K562 (cell line): ENCODE measurements around the gene TBC1D1. TPM values are rescaled to one million over a fixed set of nuclear protein-coding genes. Genes with fewer than 3 reads are reported as not detected.
A peak's percentile ranks its signal among the peaks of the same experiment; 100 is the strongest.

Source experiments
- ARID1B ChIP-seq: fragments of 450-650 bp; IDR thresholded peaks from 2 replicates; pipeline ENCODE4 v1.6.1; 2016; ENCODE audit warnings: antibody characterized with exemption, mild to moderate bottlenecking, inconsistent platforms
- DLX4 ChIP-seq: fragments of 250-450 bp; sonication (Bioruptor Pico); IDR thresholded peaks from 2 replicates; pipeline ENCODE4 v1.6.1; 2021; ENCODE audit warnings: mild to moderate bottlenecking
- GTF2F1 ChIP-seq: IDR thresholded peaks from 2 replicates; pipeline ENCODE4 v1.6.1; 2011; ENCODE audit warnings: low read depth, low read length, improper control_type of control experiment
- GTF3C2 ChIP-seq: IDR thresholded peaks from 3 replicates; pipeline ENCODE4 v1.6.1; 2011; ENCODE audit warnings: borderline replicate concordance, mild to moderate bottlenecking, moderate library complexity; ENCODE audit not compliant: insufficient read length; ENCODE audit errors: extremely low read depth
- HMG20B ChIP-seq: fragments of 250-450 bp; sonication (Bioruptor Pico); IDR thresholded peaks from 2 replicates; pipeline ENCODE4 v1.5.0; 2021; ENCODE audit warnings: mild to moderate bottlenecking
- JUNB ChIP-seq: fragments of 450-650 bp; formaldehyde crosslinking; conservative IDR thresholded peaks from 2 replicates; pipeline ENCODE4 v1.4.0; 2020; ENCODE audit warnings: mild to moderate bottlenecking
- MAFF ChIP-seq: IDR thresholded peaks from 2 replicates; pipeline ENCODE4 v1.6.1; 2012; ENCODE audit warnings: low read length, improper control_type of control experiment
- MCM2 ChIP-seq: fragments of 450-650 bp; IDR thresholded peaks from 2 replicates; pipeline ENCODE4 v1.6.1; 2017; ENCODE audit warnings: low read depth, mild to moderate bottlenecking
- PML ChIP-seq: IDR thresholded peaks from 2 replicates; pipeline ENCODE4 v1.6.1; 2012; ENCODE audit warnings: low read length, inconsistent platforms
- POLR2G ChIP-seq: fragments of 200-400 bp; formaldehyde crosslinking; IDR thresholded peaks from 2 replicates; pipeline ENCODE4 v1.6.1; 2017; ENCODE audit warnings: low read depth, mild to moderate bottlenecking, antibody characterized with exemption, low read length, moderate library complexity
- RBM22 ChIP-seq: fragments of 200-400 bp; formaldehyde crosslinking; IDR thresholded peaks from 2 replicates; pipeline ENCODE4 v1.6.1; 2018; ENCODE audit warnings: low read length, low read depth; ENCODE audit not compliant: poor library complexity, severe bottlenecking
- RFX7 ChIP-seq: fragments of 250-450 bp; sonication (Bioruptor Pico); IDR thresholded peaks from 2 replicates; pipeline ENCODE4 v1.5.1; 2021; ENCODE audit warnings: mild to moderate bottlenecking
- STAT5A ChIP-seq: IDR thresholded peaks from 2 replicates; pipeline ENCODE4 v1.6.1; 2012; ENCODE audit warnings: low read length, inconsistent platforms, borderline replicate concordance
- TFE3 ChIP-seq: fragments of 450-650 bp; formaldehyde crosslinking; IDR thresholded peaks from 2 replicates; pipeline ENCODE4 v1.4.0; 2020; ENCODE audit warnings: mild to moderate bottlenecking, mixed read lengths
- ZNF398 ChIP-seq: fragments of 250-450 bp; sonication (Bioruptor Pico); IDR thresholded peaks from 2 replicates; pipeline ENCODE4 v1.8.0; 2021; ENCODE audit warnings: moderate library complexity, mild to moderate bottlenecking, inconsistent platforms
- polyA plus RNA-seq, 8 experiments: library from polyadenylated mRNA; depleted of rRNA in 4 of 8; stranded (reverse) in 5 of 8; unstranded in 3 of 8; fragments of >200 nt; fragmentation: Nextera tagmentation in 2 of 8; fragmentation: Illumina TruSeq in 1 of 8; extraction: Ambion mirVana in 2 of 8; extraction: Trizol in 1 of 8; gene quantifications; 2 replicates each; pipeline versions ENCODE4 v1.2.1 to v1.2.3, GENCODE V29; 2011 to 2014; ENCODE audit warnings: inconsistent platforms in 1 of 8, missing spikeins in 1 of 8
- total RNA-seq, 7 experiments: library from RNA; depleted of rRNA in 6 of 7; stranded (reverse); fragments of >200 nt in 6 of 7; fragmentation: Illumina TruSeq in 2 of 7; extraction: Trizol in 2 of 7; gene quantifications; 2 replicates each; pipeline versions ENCODE4 v1.2.1 to v1.2.3, GENCODE V29; 2011 to 2021; ENCODE audit warnings: low replicate concordance in 1 of 7
- TF ChIP-seq, protein P1 (sequence below): fragments of 200-800 bp; sonication (Bioruptor generic); IDR thresholded peaks from 2 replicates; pipeline ENCODE4 v1.6.1; 2016; ENCODE audit warnings: missing genetic modification characterization, missing compliant biosample characterization

The TBC1D1 gene
- total and polyA plus RNA-seq, 9 of the 15 experiments (the other 6 are each of a cell fraction or from before 2014, with no cell fraction given), result 0.59 to 14.2 (median 8.8) TPM

GRCh38 chr4:38177641-38178391 lies 286.9 kb downstream of the TBC1D1 start (continued):
- no peak for TF ChIP-seq GTF3C2
- TF ChIP-seq STAT5A, result no peak
- no peak for TF ChIP-seq HMG20B
- no peak for TF ChIP-seq JUNB (CRISPR knock-in tag)
- no peak for TF ChIP-seq RFX7 (CRISPR knock-in tag)
- no peak for TF ChIP-seq DLX4 (CRISPR knock-in tag)
- TF ChIP-seq, protein P1, sequence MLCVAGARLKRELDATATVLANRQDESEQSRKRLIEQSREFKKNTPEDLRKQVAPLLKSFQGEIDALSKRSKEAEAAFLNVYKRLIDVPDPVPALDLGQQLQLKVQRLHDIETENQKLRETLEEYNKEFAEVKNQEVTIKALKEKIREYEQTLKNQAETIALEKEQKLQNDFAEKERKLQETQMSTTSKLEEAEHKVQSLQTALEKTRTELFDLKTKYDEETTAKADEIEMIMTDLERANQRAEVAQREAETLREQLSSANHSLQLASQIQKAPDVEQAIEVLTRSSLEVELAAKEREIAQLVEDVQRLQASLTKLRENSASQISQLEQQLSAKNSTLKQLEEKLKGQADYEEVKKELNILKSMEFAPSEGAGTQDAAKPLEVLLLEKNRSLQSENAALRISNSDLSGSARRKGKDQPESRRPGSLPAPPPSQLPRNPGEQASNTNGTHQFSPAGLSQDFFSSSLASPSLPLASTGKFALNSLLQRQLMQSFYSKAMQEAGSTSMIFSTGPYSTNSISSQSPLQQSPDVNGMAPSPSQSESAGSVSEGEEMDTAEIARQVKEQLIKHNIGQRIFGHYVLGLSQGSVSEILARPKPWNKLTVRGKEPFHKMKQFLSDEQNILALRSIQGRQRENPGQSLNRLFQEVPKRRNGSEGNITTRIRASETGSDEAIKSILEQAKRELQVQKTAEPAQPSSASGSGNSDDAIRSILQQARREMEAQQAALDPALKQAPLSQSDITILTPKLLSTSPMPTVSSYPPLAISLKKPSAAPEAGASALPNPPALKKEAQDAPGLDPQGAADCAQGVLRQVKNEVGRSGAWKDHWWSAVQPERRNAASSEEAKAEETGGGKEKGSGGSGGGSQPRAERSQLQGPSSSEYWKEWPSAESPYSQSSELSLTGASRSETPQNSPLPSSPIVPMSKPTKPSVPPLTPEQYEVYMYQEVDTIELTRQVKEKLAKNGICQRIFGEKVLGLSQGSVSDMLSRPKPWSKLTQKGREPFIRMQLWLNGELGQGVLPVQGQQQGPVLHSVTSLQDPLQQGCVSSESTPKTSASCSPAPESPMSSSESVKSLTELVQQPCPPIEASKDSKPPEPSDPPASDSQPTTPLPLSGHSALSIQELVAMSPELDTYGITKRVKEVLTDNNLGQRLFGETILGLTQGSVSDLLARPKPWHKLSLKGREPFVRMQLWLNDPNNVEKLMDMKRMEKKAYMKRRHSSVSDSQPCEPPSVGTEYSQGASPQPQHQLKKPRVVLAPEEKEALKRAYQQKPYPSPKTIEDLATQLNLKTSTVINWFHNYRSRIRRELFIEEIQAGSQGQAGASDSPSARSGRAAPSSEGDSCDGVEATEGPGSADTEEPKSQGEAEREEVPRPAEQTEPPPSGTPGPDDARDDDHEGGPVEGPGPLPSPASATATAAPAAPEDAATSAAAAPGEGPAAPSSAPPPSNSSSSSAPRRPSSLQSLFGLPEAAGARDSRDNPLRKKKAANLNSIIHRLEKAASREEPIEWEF (CRISPR knock-in tag), result no peak
- TF ChIP-seq PML, result no peak
- no peak for TF ChIP-seq ZNF398
- TF ChIP-seq TFE3, result no peak
- no peak for TF ChIP-seq MCM2
- no peak for TF ChIP-seq MAFF
- peak; percentile 71 for TF ChIP-seq ARID1B
- no peak for TF ChIP-seq POLR2G
- TF ChIP-seq GTF2F1, result no peak
- TF ChIP-seq RBM22, result no peak
